A673 (cell line): ENCODE results near the gene MYO5A. TPM values are rescaled to one million over a fixed set of nuclear protein-coding genes. Genes with fewer than 3 reads are reported as not detected.
"Not testable (repeated sequence)": the region's sequence is repeated elsewhere in the genome, so short reads cannot be mapped to it uniquely, and the experiment has no call there.

Source experiments
- BruUV-seq: library from RNA; stranded (reverse); fragments of 400-500 nt; replicated peaks from 2 replicates; lab custom pipeline; 2021; lab: Mats Ljungman, UMichigan
- CTCF ChIA-PET: fragments of 300-600 bp; sonication (Branson Sonifier 250); formaldehyde crosslinking; loops from one replicate; lab custom pipeline; 2022; ENCODE audit warnings: antibody characterized with exemption; lab: Charles Lee
- POLR2A ChIA-PET: fragments of 300-600 bp; sonication (Branson Sonifier 250); formaldehyde crosslinking; loops from one replicate; lab custom pipeline; 2022; ENCODE audit warnings: antibody characterized with exemption; ENCODE audit not compliant: low non-redundant PET; lab: Charles Lee
- DNase-seq: peaks from one replicate; pipeline ENCODE4 v3.0.0-alpha.2; 2015; ENCODE audit warnings: low spot score
- H3K27ac ChIP-seq: fragments of 200-600 bp; sonication (generic); 2 replicates; pipeline ENCODE4 v1.5.1; 2016; ENCODE audit warnings: mixed run types, low read depth, mild to moderate bottlenecking, mixed read lengths, antibody characterized with exemption, low read length; ENCODE audit not compliant: poor library complexity, severe bottlenecking
- H3K27me3 ChIP-seq: fragments of 200-600 bp; sonication (generic); replicated peaks from 2 replicates; pipeline ENCODE4 v1.6.1; 2017; ENCODE audit warnings: mixed run types, low read depth, mild to moderate bottlenecking, mixed read lengths, antibody characterized with exemption, low read length; ENCODE audit not compliant: insufficient read depth, poor library complexity
- H3K36me3 ChIP-seq: fragments of 200-600 bp; sonication (generic); 2 replicates; pipeline ENCODE4 v1.6.1; 2016; ENCODE audit warnings: mixed run types, mild to moderate bottlenecking, mixed read lengths, antibody characterized with exemption, low read length; ENCODE audit not compliant: insufficient read depth, poor library complexity, severe bottlenecking
- H3K4me1 ChIP-seq: fragments of 200-600 bp; sonication (generic); 2 replicates; pipeline ENCODE4 v1.6.1; 2017; ENCODE audit warnings: mixed run types, mild to moderate bottlenecking, mixed read lengths, antibody characterized with exemption, low read length; ENCODE audit not compliant: insufficient read depth, poor library complexity, severe bottlenecking
- H3K4me3 ChIP-seq: fragments of 200-600 bp; sonication (generic); 2 replicates; pipeline ENCODE4 v1.5.1; 2016; ENCODE audit warnings: low read depth, mixed run types, mild to moderate bottlenecking, mixed read lengths, low read length; ENCODE audit not compliant: poor library complexity, severe bottlenecking
- H3K9me3 ChIP-seq: fragments of 200-600 bp; sonication (generic); 2 replicates; pipeline ENCODE4 v1.6.1; 2016; ENCODE audit warnings: mixed run types, low read depth, mild to moderate bottlenecking, mixed read lengths, antibody characterized with exemption, low read length; ENCODE audit not compliant: poor library complexity, severe bottlenecking
- CTCF ChIP-seq: fragments of 300-800, 200-600 bp; sonication (generic); conservative IDR thresholded peaks from 2 replicates; pipeline ENCODE4 v1.5.1; 2017; ENCODE audit warnings: low read depth, mild to moderate bottlenecking, antibody characterized with exemption, low read length, moderate library complexity, mixed read lengths
- EZH2 ChIP-seq: fragments of 200-600 bp; sonication (generic); IDR thresholded peaks from 2 replicates; pipeline ENCODE4 v1.6.1; 2017; ENCODE audit warnings: borderline replicate concordance, low read depth, mild to moderate bottlenecking, mixed read lengths, antibody characterized with exemption, low read length; ENCODE audit not compliant: poor library complexity, severe bottlenecking
- intact Hi-C: fragments of 100-400 bp; cut with micrococcal nuclease; formaldehyde crosslinking; loops from one replicate; pipeline ENCODE4 v1.10.0; 2022; ENCODE audit not compliant: unreplicated experiment
- total RNA-seq: library from RNA; stranded (reverse); gene quantifications from 2 replicates; pipeline ENCODE4 v1.2.3, GENCODE V29; 2021

The MYO5A gene
- total RNA-seq, 1 experiment from 2014 or later: 16.8 TPM

DNA sequence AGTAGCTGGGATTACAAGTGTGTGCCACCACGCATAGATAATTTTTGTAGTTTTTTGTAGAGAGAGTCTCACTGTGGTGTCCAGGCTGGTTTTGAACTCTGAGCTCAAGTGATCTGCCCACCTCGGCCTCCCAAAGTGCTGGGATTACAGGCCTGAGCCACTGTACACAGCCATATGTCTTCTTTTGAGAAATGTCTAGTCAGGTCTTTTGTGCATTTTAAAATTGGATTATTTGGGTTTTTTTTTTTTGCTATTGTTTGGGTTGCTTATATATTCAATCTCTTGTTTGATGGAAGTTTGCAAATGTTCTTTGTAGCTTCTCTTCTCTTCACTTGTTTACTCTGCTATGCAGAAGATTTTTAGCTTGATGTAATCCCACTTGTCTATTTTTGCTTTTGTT is 46.4 kb upstream of the MYO5A start:
- H3K9me3 ChIP-seq: no peaks in the 10 kb centered on the region
- no peak for DNase-seq
- no peak overlapping the region for H3K4me3 ChIP-seq
- ChIA-PET POLR2A (no interaction called here), CTCF (no interaction called here)
- no TSS peak for BruUV-seq
- H3K27ac ChIP-seq: no peak overlapping the region
- no peaks in the 10 kb centered on the region for H3K27me3 ChIP-seq
- no peaks in the 10 kb centered on the region for H3K4me1 ChIP-seq
- H3K36me3 ChIP-seq: no peaks in the 10 kb centered on the region
- TF ChIP-seq EZH2 (no peak), CTCF (no peak)
- intact Hi-C loops: no loop called here

- DNase-seq, CTCF ChIA-PET, H3K27me3 ChIP-seq, BruUV-seq, H3K9me3 ChIP-seq, intact Hi-C loops, H3K4me3 ChIP-seq, H3K27ac ChIP-seq, H3K36me3 ChIP-seq, POLR2A ChIA-PET, H3K4me1 ChIP-seq: not testable (repeated sequence)
These were observed 45.9 kb upstream of the MYO5A start for GRCh38 chr15:52574623-52575022.

- H3K27ac ChIP-seq: peak within 1 kb of the TSS; percentile 92
- peaks cover 8% of the 10 kb centered on the region for H3K4me1 ChIP-seq
- H3K27me3 ChIP-seq: no peaks in the 10 kb centered on the region
- TF ChIP-seq EZH2 (no peak), CTCF (no peak)
- no TSS peak for BruUV-seq
- H3K9me3 ChIP-seq: no peaks in the 10 kb centered on the region
- DNase-seq: peak; percentile 93
- peak within 1 kb of the TSS; percentile 57 for H3K4me3 ChIP-seq
- POLR2A ChIA-PET: no interaction called here
- H3K36me3 ChIP-seq: no peaks in the 10 kb centered on the region
- CTCF ChIA-PET: no interaction called here
- intact Hi-C loops: loop anchor here (5.0 kb wide), 1 partner anchor 108 kb away; the partner anchor contains the start of gene ATOSA
These were observed 40.2 kb upstream of the MYO5A start, which contains the start of gene ARPP19 for GRCh38 chr15:52568601-52569585. Gene ARPP19, minus strand, starts transcription at chr15:52569030. Its CDS starts 138 bp downstream, at chr15:52568892.
